ENCODE measurements around the gene PTAFR.

Gene PTAFR

GRCh38 chr1:28175955-28176485 is 470 bp downstream of the PTAFR start:
- DNase-seq: no peak

- DNase-seq: no peak
Measured at GRCh38 chr1:28173980-28174297, 2.6 kb downstream of the PTAFR start.

GRCh38 chr1:28173151-28173979 is 3.1 kb downstream of the PTAFR start:
- no peak for DNase-seq

- DNase-seq: no peak
Measured at GRCh38 chr1:28172713-28173150, 3.8 kb downstream of the PTAFR start.

- DNase-seq: no peak
Measured at GRCh38 chr1:28171246-28171645, 5.2 kb downstream of the PTAFR start.

- no peak for DNase-seq
Measured at GRCh38 chr1:28170001-28170596, 6.4 kb downstream of the PTAFR start.

- DNase-seq: no peak
Measured at GRCh38 chr1:28163496-28164161, 12.9 kb downstream of the PTAFR start.

- DNase-seq: no peak
Measured at GRCh38 chr1:28162151-28162550, 14.3 kb downstream of the PTAFR start.

GRCh38 chr1:28161751-28162150 is 14.7 kb downstream of the PTAFR start:
- DNase-seq: no peak

GRCh38 chr1:28160782-28161266 is 15.7 kb downstream of the PTAFR start:
- no peak for DNase-seq

- no peak for DNase-seq
Measured at GRCh38 chr1:28159680-28160079, 16.8 kb downstream of the PTAFR start.

- no peak for DNase-seq
Measured at GRCh38 chr1:28159243-28159642, 17.2 kb downstream of the PTAFR start.

- DNase-seq: no peak
Measured at GRCh38 chr1:28157894-28158293, 18.6 kb downstream of the PTAFR start.

- no peak for DNase-seq
Measured at GRCh38 chr1:28156821-28157220, 19.7 kb downstream of the PTAFR start.

- DNase-seq: no peak
Measured at GRCh38 chr1:28155628-28156027, 20.9 kb downstream of the PTAFR start.

GRCh38 chr1:28154078-28154594 is 22.4 kb downstream of the PTAFR start:
- no peak for DNase-seq

GRCh38 chr1:28150125-28150780 is 26.2 kb downstream of the PTAFR start:
- no peak for DNase-seq

GRCh38 chr1:28148880-28149195 is 27.7 kb downstream of the PTAFR start:
- no peak for DNase-seq

GRCh38 chr1:28147264-28148094 is 29.0 kb downstream of the PTAFR start:
- DNase-seq: no peak

- no peak for DNase-seq
Measured at GRCh38 chr1:28145728-28146127, 30.8 kb downstream of the PTAFR start.

- DNase-seq: no peak
Measured at GRCh38 chr1:28144203-28145135, 32.0 kb downstream of the PTAFR start.

Measured in activated T-cell treated with anti-CD3 and anti-CD28 coated beads, Interleukin-2, amount 50 U/mL, for 1 hour (primary cell).